ENCODE data around the gene TUFM.
"Not testable (repeated sequence)": the region's sequence is repeated elsewhere in the genome, so short reads cannot be mapped to it uniquely, and the experiment has no call there.

The TUFM gene

DNA sequence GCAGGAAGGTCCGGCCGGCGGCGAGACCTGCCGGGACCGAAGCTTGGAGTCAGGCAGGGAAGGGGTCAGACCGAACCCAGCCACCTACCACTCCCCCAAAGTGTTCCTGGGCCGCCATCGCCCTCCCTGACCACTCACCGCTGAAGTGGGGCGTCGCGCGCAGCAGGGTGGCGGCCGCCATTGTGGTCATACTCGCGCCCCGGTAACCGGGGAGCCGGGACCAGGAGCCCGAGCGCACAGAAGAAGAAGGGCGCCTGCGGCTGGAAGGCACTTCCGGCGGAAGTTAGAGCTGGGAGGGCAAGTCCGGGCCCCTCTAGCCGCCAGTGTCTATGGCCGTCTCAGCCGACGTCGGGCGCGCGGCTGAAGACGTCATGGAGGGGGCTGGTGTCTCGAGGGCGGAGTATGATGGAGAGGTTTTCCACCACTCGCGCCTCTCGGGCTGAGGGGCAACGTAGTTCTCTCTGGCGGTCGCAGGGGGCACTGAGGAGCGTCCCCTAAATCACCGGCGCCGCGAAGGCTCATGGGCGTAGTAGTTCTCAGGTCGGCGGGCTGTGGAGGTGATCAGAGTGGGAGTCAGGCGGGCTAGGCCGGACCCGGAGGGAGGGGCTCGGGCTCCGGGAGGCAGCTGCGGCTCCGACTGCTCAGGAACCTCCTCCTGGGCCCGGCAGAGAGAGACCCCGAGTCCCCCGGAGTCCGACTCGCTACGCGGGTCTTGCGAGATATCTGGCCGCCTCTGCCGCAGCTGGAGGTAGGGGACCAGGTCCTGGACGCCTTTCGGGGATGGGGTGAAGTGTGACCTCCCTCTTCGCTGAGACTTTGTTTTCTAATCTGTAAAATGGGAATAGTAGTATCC lies at the start of gene TUFM:
Gene TUFM, minus strand, starts transcription at position 269 of the 853 bp plus-strand sequence. Its CDS starts 79 bp downstream, at position 190.
- DNase-seq = peak; percentile 96

GRCh38 chr16:28895609-28896008 lies 49.5 kb upstream of the TUFM start:
- DNase-seq = no peak

DNA sequence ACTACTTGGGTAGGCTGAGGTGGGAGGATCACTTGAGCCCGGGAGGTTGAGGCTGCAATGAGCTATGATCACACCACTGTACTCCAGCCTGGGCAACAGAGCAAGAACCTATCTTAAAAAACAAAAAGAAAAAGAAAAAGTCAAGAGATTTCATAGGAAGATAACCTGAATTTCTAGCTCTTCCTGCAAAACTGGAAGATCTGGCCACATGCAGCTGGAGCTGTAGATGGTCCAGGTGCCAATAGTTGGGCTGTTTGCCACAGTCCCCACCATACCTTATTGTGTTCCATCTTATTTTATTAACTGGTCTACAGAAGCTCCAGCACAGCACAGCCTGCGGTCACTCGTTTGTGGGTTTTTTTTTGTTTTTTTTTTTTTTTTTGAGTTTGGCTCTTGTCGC lies 47.1 kb upstream of the TUFM start:
- no peak for DNase-seq

- DNase-seq = no peak
Observed at GRCh38 chr16:28891964-28892890, 46.1 kb upstream of the TUFM start.

DNA sequence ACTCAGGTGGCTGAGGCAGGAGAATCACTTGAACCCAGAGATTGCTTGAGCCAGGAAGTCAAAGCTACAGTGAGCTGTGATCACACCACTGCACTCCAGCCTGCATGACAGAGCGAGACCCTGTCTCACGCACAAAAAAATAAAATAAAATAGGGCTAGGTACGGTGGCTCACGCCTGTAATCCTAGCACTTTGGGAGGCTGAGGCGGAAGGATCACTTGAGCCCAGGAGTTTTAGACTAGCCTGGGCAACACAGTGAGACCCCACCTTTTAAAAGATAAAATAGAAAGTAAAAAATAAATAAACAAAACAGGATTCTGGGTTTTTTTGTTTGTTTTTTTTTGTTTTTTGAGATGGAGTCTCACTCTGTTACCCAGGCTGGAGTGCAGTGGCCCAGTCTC lies 44.2 kb upstream of the TUFM start:
- not testable (repeated sequence) for DNase-seq

DNA sequence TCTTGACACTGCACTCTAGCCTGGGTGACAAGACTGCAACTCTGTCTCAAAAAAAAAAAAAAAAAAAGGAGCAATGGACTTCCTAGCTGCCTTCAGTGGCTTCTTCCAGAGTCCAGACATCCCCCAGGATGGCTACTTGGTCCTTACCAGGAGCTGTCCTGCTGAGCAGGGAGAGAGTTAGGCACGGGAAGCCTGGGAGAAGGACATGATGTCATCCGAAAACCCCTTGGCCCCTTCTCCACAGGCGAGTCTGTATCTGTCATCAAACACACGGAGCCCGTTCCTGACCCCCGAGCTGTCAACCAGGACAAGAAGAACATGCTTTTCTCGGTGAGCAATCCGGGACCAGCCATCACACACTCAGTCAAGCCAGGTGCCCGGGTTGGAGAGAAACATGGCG lies 40.8 kb upstream of the TUFM start:
- DNase-seq = no peak

GRCh38 chr16:28884045-28884444 lies 37.9 kb upstream of the TUFM start:
- no peak for DNase-seq

GRCh38 chr16:28883221-28883996 lies 37.3 kb upstream of the TUFM start:
- no peak for DNase-seq

- DNase-seq = no peak
Observed at GRCh38 chr16:28882551-28883160, 36.5 kb upstream of the TUFM start.

DNA sequence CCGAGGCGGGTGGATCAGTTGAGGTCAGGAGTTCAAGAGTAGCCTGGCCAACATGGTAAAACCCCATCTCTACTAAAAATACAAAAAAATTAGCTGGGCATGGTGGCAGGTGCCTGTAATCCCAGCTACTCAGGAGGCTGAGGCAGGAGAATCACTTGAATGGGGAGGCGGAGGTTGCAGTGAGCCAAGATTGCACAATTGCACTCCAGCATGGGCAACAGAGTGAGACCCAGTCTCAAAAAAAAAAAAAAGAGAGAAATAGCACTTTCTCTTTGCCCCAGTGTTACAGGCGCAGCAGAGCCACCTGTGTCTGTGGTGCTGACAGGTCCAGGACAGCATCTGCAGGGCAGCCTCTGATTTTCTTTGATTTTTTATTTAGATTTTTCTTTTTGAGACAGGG lies 35.4 kb upstream of the TUFM start:
- not testable (repeated sequence) for DNase-seq

GRCh38 chr16:28880955-28881354 lies 34.8 kb upstream of the TUFM start:
- no peak for DNase-seq

- no peak for DNase-seq
Observed at GRCh38 chr16:28880589-28880915, 34.4 kb upstream of the TUFM start.

DNA sequence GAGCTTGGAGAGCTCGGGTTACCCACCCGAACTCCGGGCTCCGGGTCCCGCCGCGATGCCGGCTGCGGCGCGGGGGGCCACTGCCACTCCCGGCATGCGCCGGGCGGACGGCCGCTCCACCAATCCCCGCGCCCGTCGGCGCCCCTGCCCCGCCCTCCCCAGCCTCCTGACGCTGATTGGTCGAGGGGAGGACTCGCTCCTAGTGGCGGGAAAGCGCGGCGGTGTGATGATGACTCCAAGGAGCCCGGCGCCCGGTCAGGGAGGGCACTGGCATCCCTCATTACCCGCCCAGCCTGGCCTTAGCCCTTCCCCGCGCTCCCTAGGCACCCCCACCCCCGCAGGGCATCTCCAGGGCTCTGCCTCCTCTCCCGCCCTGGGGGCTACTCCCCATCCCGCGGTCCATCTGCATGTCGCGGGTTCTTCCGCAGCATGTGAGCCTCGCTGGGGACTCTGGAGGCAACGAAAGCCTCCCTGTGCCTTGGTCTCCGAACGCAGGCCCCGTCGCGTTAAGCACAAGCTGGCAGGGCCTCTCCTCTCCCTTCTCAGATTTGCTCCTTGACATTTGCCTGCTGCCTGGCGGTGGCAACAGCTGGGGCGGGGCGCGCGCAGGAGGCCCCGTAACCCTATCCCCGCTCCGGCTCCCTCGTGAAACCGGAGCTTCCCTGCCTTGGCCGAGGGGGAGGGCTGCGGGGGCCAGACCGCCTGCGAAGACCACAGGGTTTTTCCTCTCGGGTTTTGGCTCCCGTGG lies 33.9 kb upstream of the TUFM start:
- peak; percentile 50 for DNase-seq

DNA sequence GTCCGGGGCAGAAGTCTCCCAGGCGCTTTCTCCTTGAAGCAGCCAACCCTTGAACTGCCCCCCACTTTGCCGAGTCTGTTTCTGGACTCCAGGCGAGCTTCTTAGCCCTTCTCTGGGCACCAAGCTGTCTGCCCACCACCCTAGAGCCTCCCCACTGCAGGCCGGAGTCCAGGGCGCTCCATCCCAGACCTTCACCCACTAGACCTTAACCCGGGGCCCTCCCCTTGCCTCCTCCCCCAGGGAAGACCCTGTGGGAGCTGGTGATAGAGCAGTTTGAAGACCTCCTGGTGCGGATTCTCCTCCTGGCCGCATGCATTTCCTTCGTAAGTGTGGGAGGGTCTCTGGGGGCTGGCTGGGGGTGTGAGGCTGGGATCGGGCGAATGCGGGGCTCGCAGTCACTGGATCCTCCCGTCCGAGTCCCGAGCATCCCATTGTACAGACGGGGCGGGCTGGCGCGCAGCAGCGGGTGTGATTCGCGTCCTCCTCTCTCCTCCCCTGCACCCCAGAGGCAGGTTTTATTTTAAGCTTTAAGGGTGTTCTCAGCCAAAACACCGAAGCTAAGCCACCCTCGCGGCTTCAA lies 33.2 kb upstream of the TUFM start:
- DNase-seq = peak; percentile 22

DNA sequence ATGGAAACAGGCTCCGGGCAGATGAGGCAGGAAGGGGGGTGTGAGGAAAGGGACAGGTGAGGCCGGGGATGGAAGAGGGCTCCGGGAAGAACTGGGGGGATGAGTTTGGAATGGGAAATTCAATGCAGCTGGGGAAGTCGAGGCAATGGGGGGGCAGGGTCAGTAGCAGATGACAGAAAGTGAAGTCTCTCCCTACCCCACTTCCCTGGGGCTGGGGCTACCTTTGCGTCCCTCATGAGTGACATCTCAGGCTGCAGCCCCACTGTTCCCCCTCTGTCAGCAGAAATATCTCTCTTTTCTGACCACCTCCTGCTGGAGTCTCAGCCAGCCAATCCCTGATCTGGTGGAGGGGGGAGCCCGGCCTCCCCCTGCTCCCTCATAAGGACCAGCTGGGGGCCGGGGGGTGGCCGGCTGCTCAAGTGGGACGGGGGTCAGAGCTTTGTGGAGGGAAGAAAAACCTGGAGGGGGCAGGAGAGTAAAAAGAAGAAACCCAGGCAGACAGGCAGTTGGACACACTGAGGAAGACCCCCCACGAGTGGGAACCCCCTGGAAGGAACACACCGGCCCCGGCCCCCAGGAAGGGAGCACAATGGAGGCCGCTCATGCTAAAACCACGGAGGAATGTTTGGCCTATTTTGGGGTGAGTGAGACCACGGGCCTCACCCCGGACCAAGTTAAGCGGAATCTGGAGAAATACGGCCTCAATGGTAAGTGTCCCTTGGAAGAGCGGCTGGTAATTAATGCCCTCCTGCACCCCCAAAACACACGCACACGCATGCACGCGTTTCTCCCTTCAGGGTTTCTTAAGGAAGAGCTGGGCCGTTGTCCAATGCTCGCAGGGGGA lies 32.2 kb upstream of the TUFM start, which contains the start of gene ATP2A1:
Gene ATP2A1, plus strand, starts transcription at position 406 of the 844 bp plus-strand sequence. Its CDS starts 184 bp downstream, at position 590.
- no peak for DNase-seq

DNA sequence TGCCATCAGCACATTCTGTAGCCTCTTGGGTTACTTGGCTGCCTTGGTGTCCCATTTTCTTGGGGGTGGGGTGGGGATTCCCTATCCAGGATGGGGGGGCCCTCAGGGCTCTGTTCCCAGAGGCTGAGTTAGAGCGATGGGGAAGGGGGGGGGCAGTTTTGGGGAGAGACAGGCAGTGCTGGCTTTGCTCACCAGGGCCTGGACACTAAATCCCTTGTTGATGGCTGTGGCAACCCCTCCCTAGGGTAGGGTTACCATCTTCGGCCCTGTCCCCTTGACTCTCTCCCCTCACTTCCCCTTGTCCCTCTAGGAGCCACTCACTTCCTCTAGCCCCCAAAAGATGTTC lies 31.5 kb upstream of the TUFM start:
- DNase-seq = no peak

GRCh38 chr16:28876973-28877654 lies 31.0 kb upstream of the TUFM start:
- DNase-seq = no peak

- no peak for DNase-seq
Observed at GRCh38 chr16:28876019-28876659, 30.0 kb upstream of the TUFM start.

All from NCI-H1694 (cell line).